ENCODE measurements around the gene FOSL1. TPM values are rescaled to one million over a fixed set of nuclear protein-coding genes. Genes with fewer than 3 reads are reported as not detected.

FOSL1 gene
- total and polyA plus RNA-seq, 2 experiments from 2014 or later: 14.6 to 17.1 TPM

DNA sequence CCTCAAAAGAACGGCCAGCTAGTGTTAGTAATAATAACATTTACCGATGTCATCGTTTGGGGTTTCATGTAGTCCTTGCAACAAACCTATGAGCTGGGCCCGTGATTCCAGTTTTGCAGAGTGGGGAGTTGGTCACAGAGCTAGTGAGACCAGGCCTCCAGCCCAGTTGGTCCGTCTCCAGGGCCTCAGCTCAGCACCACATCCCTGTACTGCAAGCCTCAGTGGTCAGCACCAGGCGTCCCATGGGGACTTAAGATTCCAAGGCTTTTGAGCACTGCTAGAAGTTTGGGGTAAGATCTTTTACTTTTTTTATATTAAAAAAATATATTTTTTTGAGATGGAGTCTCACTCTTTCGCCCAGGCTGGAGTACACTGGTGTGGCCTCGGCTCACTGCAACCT, 44.0 kb upstream of the FOSL1 start:
- no peak overlapping the region for H3K4me2 ChIP-seq

GRCh38 chr11:65942531-65942930, 42.3 kb upstream of the FOSL1 start:
- H3K27ac ChIP-seq (ENCODE audit: low read depth): no peak overlapping the region
- peaks cover 20% of the 10 kb centered on the region for H3K4me1 ChIP-seq (ENCODE audit: insufficient read depth)
- Mint-ChIP-seq H3K9me3 (no peaks in the 10 kb centered on the region), H3K27ac (no peak overlapping the region), H3K4me1 (peaks cover 35% of the 10 kb centered on the region), H3K4me3 (no peak overlapping the region), H3K27me3 (ENCODE audit: insufficient read depth, low read depth, poor library complexity) (peaks cover 19% of the 10 kb centered on the region), H3K36me3 (ENCODE audit: low read depth) (no peaks in the 10 kb centered on the region)
- ATAC-seq (no peak), DNase-seq (ENCODE audit: low spot score) (no peak)
- no peaks in the 10 kb centered on the region for H3K27me3 ChIP-seq (ENCODE audit: insufficient read depth)
- H2AFZ ChIP-seq: no peak overlapping the region
- H3K4me3 ChIP-seq: no peak overlapping the region
- no peaks in the 10 kb centered on the region for H3K36me3 ChIP-seq (ENCODE audit: insufficient read depth)
- peaks cover 6% of the 10 kb centered on the region; the same call in 1 of the 2 replicates for H3F3A ChIP-seq (replicated peaks; ENCODE audit: low read depth)
- H4K20me1 ChIP-seq (replicated peaks; ENCODE audit: insufficient read depth): no peaks in the 10 kb centered on the region
- H3K9me2 ChIP-seq (ENCODE audit: insufficient read depth): no peaks in the 10 kb centered on the region
- no peaks in the 10 kb centered on the region for H3K79me2 ChIP-seq (replicated peaks; ENCODE audit: insufficient read depth)
- H3K4me2 ChIP-seq: no peak overlapping the region
- no peak for TF ChIP-seq NANOG (IDR thresholded peaks at IDR 0.05; ENCODE audit: borderline replicate concordance)
- TF ChIP-seq, protein P1, sequence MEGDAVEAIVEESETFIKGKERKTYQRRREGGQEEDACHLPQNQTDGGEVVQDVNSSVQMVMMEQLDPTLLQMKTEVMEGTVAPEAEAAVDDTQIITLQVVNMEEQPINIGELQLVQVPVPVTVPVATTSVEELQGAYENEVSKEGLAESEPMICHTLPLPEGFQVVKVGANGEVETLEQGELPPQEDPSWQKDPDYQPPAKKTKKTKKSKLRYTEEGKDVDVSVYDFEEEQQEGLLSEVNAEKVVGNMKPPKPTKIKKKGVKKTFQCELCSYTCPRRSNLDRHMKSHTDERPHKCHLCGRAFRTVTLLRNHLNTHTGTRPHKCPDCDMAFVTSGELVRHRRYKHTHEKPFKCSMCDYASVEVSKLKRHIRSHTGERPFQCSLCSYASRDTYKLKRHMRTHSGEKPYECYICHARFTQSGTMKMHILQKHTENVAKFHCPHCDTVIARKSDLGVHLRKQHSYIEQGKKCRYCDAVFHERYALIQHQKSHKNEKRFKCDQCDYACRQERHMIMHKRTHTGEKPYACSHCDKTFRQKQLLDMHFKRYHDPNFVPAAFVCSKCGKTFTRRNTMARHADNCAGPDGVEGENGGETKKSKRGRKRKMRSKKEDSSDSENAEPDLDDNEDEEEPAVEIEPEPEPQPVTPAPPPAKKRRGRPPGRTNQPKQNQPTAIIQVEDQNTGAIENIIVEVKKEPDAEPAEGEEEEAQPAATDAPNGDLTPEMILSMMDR (conservative IDR thresholded peaks at IDR 0.05; ENCODE audit: low read depth in 2 of 2): no peak
- TF ChIP-seq, protein P2, sequence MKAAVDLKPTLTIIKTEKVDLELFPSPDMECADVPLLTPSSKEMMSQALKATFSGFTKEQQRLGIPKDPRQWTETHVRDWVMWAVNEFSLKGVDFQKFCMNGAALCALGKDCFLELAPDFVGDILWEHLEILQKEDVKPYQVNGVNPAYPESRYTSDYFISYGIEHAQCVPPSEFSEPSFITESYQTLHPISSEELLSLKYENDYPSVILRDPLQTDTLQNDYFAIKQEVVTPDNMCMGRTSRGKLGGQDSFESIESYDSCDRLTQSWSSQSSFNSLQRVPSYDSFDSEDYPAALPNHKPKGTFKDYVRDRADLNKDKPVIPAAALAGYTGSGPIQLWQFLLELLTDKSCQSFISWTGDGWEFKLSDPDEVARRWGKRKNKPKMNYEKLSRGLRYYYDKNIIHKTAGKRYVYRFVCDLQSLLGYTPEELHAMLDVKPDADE (IDR thresholded peaks at IDR 0.05): no peak
- no peak for TF ChIP-seq EZH2 (IDR thresholded peaks at IDR 0.05; ENCODE audit: low read depth, unreplicated experiment)
- TF ChIP-seq CREB1 (CRISPR knock-in tag; IDR thresholded peaks at IDR 0.05; ENCODE audit: low read depth): no peak
- no peak for TF ChIP-seq ZNF462 (CRISPR knock-in tag; IDR thresholded peaks at IDR 0.05)
- TF ChIP-seq EZH2phosphoT487 (IDR thresholded peaks at IDR 0.05; ENCODE audit: unreplicated experiment): no peak

More for the DNA sequence above, 44.0 kb upstream of the FOSL1 start:
- no peak overlapping the region for H3K4me3 ChIP-seq
- no peaks in the 10 kb centered on the region for H3K27me3 ChIP-seq (ENCODE audit: insufficient read depth)
- TF ChIP-seq EZH2phosphoT487 (IDR thresholded peaks at IDR 0.05; ENCODE audit: unreplicated experiment): no peak
- TF ChIP-seq CREB1 (CRISPR knock-in tag; IDR thresholded peaks at IDR 0.05; ENCODE audit: low read depth): no peak
- TF ChIP-seq NANOG (IDR thresholded peaks at IDR 0.05; ENCODE audit: borderline replicate concordance): no peak
- TF ChIP-seq, protein P2 (IDR thresholded peaks at IDR 0.05): no peak
- TF ChIP-seq ZNF114 (CRISPR knock-in tag; IDR thresholded peaks at IDR 0.05): no peak
- TF ChIP-seq POLR2AphosphoS5 (IDR thresholded peaks at IDR 0.05; ENCODE audit: low read depth): no peak
- H4K20me1 ChIP-seq (replicated peaks; ENCODE audit: insufficient read depth): no peaks in the 10 kb centered on the region
- no peak for DNase-seq (ENCODE audit: low spot score)
- H3K36me3 ChIP-seq (ENCODE audit: insufficient read depth): no peaks in the 10 kb centered on the region
- ATAC-seq: no peak
- no peak overlapping the region for H3K27ac Mint-ChIP-seq
- no peaks in the 10 kb centered on the region for H3K9me2 ChIP-seq (ENCODE audit: insufficient read depth)
- peaks cover 20% of the 10 kb centered on the region for H3K4me1 ChIP-seq (ENCODE audit: insufficient read depth)
- H3K4me1 Mint-ChIP-seq: peaks cover 35% of the 10 kb centered on the region
- no peak overlapping the region for H2AFZ ChIP-seq
- no peak overlapping the region for H3K27ac ChIP-seq (ENCODE audit: low read depth)
- H3K4me3 Mint-ChIP-seq: no peak overlapping the region; the same call in 2 of the 3 replicates
- H3K79me2 ChIP-seq (replicated peaks; ENCODE audit: insufficient read depth): no peaks in the 10 kb centered on the region
- peaks cover 2% of the 10 kb centered on the region; the same call in 1 of the 3 replicates for H3K36me3 Mint-ChIP-seq (ENCODE audit: low read depth)
- no peaks in the 10 kb centered on the region for H3K9me3 Mint-ChIP-seq
- peaks cover 6% of the 10 kb centered on the region; the same call in 1 of the 2 replicates for H3F3A ChIP-seq (replicated peaks; ENCODE audit: low read depth)
- H3K27me3 Mint-ChIP-seq (ENCODE audit: insufficient read depth, low read depth, poor library complexity): peaks cover 11% of the 10 kb centered on the region

All from GM23338 (cell line).